BJ (cell line): Measurements from ENCODE around the gene SPPL2B. TPM values are rescaled to one million over a fixed set of nuclear protein-coding genes. Genes with fewer than 3 reads are reported as not detected.

Source experiments
- CTCF ChIA-PET: fragments of 350-600 bp; formaldehyde crosslinking; extraction: SDS; loops from one replicate; lab custom pipeline; 2021; ENCODE audit warnings: antibody characterized with exemption, inconsistent platforms; lab: Yijun Ruan, JAX
- POLR2A ChIA-PET: fragments of 300-600 bp; sonication (Branson Sonifier 250); formaldehyde crosslinking; extraction: SDS; loops from one replicate; lab custom pipeline; 2021; ENCODE audit warnings: antibody characterized with exemption; lab: Charles Lee
- DNase-seq: peaks from one replicate; pipeline ENCODE4 v3.0.0-alpha.2; 2011; ENCODE audit warnings: low read depth
- H3K27me3 ChIP-seq: 2 replicates; pipeline ENCODE4 v1.6.0; 2011; ENCODE audit warnings: low read length; ENCODE audit not compliant: control insufficient read depth, insufficient read depth
- H3K36me3 ChIP-seq: 2 replicates; pipeline ENCODE4 v1.5.1; 2011; ENCODE audit warnings: low read length; ENCODE audit not compliant: control insufficient read depth, insufficient read depth
- H3K4me3 ChIP-seq: 2 replicates; pipeline ENCODE4 v1.5.1; 2011; ENCODE audit warnings: low read depth, mild to moderate bottlenecking, control low read depth, low read length
- CTCF ChIP-seq: IDR thresholded peaks from 2 replicates; pipeline ENCODE4 v1.5.1; 2011; ENCODE audit warnings: low read depth, mild to moderate bottlenecking, control low read depth, inconsistent platforms, low read length, moderate library complexity; ENCODE audit not compliant: insufficient read depth
- polyA plus RNA-seq: library from polyadenylated mRNA; depleted of rRNA; stranded (reverse); fragments of >200 nt; gene quantifications from 2 replicates; pipeline ENCODE4 v1.2.3, GENCODE V29; 2011

The SPPL2B gene
- polyA plus RNA-seq, 1 experiment, result 24.9 TPM

GRCh38 chr19:2341244-2341751 lies 12.8 kb downstream of the SPPL2B start:
- ChIA-PET POLR2A (no interaction called here), CTCF (no interaction called here)
- no peak for TF ChIP-seq CTCF

GRCh38 chr19:2341982-2342381 lies 13.5 kb downstream of the SPPL2B start:
- ChIA-PET POLR2A (no interaction called here), CTCF (no interaction called here)
- peaks cover 11% of the 10 kb centered on the region for H3K36me3 ChIP-seq
- no peak overlapping the region for H3K4me3 ChIP-seq
- no peaks in the 10 kb centered on the region for H3K27me3 ChIP-seq
- no peak for TF ChIP-seq CTCF
- DNase-seq, result no peak

More at GRCh38 chr19:2341244-2341751, 12.8 kb downstream of the SPPL2B start:
- Histone ChIP-seq H3K4me3 (no peak overlapping the region), H3K27me3 (no peaks in the 10 kb centered on the region), H3K36me3 (peaks cover 11% of the 10 kb centered on the region)
- DNase-seq, result no peak

- Histone ChIP-seq H3K4me3 (no peak overlapping the region), H3K27me3 (no peaks in the 10 kb centered on the region), H3K36me3 (peaks cover 11% of the 10 kb centered on the region)
- no peak for TF ChIP-seq CTCF
- POLR2A ChIA-PET, result no interaction called here
- DNase-seq, result no peak
- CTCF ChIA-PET, result no interaction called here
Measured at GRCh38 chr19:2342656-2343288, 14.3 kb downstream of the SPPL2B start.

GRCh38 chr19:2343289-2343982 lies 15.0 kb downstream of the SPPL2B start:
- no peaks in the 10 kb centered on the region for H3K27me3 ChIP-seq
- no peak overlapping the region for H3K4me3 ChIP-seq
- ChIA-PET CTCF (no interaction called here), POLR2A (no interaction called here)
- TF ChIP-seq CTCF, result no peak
- no peak for DNase-seq
- peaks cover 11% of the 10 kb centered on the region for H3K36me3 ChIP-seq

- Histone ChIP-seq H3K4me3 (no peak overlapping the region), H3K36me3 (peaks cover 11% of the 10 kb centered on the region), H3K27me3 (no peaks in the 10 kb centered on the region)
- POLR2A ChIA-PET, result no interaction called here
- no peak for TF ChIP-seq CTCF
- DNase-seq, result no peak
- CTCF ChIA-PET, result no interaction called here
Measured at GRCh38 chr19:2344381-2344870, 15.9 kb downstream of the SPPL2B start.
